Heart left ventricle (tissue), 16 donors: Measurements from ENCODE around the gene GIGYF1. TPM values are rescaled to one million over a fixed set of nuclear protein-coding genes. Genes with fewer than 3 reads are reported as not detected.

Experiments
- ATAC-seq, 4 donors: fragments of 200-7000 bp; cut with Tn5 transposase; one replicate each; pipeline ENCODE4 v1.9.1; 2020 to 2022; ENCODE audit warnings: moderate library complexity in 4 of 4, mild to moderate bottlenecking in 3 of 4, moderate number of reproducible peaks in 1 of 4
- DNase-seq, 5 donors: peaks; one replicate each; pipeline ENCODE4 v3.0.0-alpha.2; 2020
- H3K27ac ChIP-seq, 12 donors: fragments of 200-600 bp; sonication (generic) in 4 of 12; one replicate each; pipeline versions ENCODE4 v1.5.0 to v1.8.0; 2016 to 2022; ENCODE audit warnings: mild to moderate bottlenecking in 2 of 12
- H3K27me3 ChIP-seq, 9 donors: fragments of 200-600 bp; sonication (generic) in 2 of 9; one replicate each; pipeline versions ENCODE4 v1.5.1 to v1.8.0; 2016 to 2022; ENCODE audit warnings: mild to moderate bottlenecking in 3 of 9
- H3K36me3 ChIP-seq, 9 donors: fragments of 200-600 bp; sonication (generic) in 2 of 9; one replicate each; pipeline versions ENCODE4 v1.5.0 to v1.8.0; 2018 to 2022; ENCODE audit warnings: mild to moderate bottlenecking in 2 of 9
- H3K4me1 ChIP-seq, 12 donors: fragments of 200-600 bp; sonication (generic) in 4 of 12; one replicate each; pipeline versions ENCODE4 v1.5.0 to v1.8.0; 2016 to 2022; ENCODE audit warnings: mild to moderate bottlenecking in 3 of 12
- H3K4me3 ChIP-seq, 12 donors: fragments of 200-600 bp; sonication (generic) in 4 of 12; one replicate each; pipeline versions ENCODE4 v1.5.0 to v1.8.0; 2017 to 2022; ENCODE audit warnings: mild to moderate bottlenecking in 9 of 12, moderate library complexity in 4 of 12
- H3K9me3 ChIP-seq, 12 donors: fragments of 200-600 bp; sonication (generic) in 4 of 12; one replicate each; pipeline versions ENCODE4 v1.5.0 to v1.8.0; 2016 to 2022; ENCODE audit warnings: mild to moderate bottlenecking in 1 of 12
- CTCF ChIP-seq, 12 donors: fragments of 200-600 bp; sonication (generic) in 4 of 12; IDR thresholded peaks; one replicate each; pipeline versions ENCODE4 v1.5.0 to v1.8.0; 2018 to 2022; ENCODE audit warnings: antibody characterized with exemption in 12 of 12, mild to moderate bottlenecking in 5 of 12
- POLR2A ChIP-seq, 2 donors: fragments of 450-650 bp; IDR thresholded peaks; one replicate each; pipeline ENCODE4 v1.6.1; 2017; ENCODE audit warnings: antibody characterized with exemption in 2 of 2, mild to moderate bottlenecking in 2 of 2, moderate library complexity in 2 of 2
- WGBS, 4 donors: extraction: QIAGEN DNeasy Blood & Tissue Kit in 2 of 4; methylation state at CpG; one replicate each; pipeline versions ENCODE4 v1.1.5 to v1.1.7; 2013 to 2018; 5-methylcytosine and 5-hydroxymethylcytosine counted together
- intact Hi-C, 10 donors: fragments of 100-400 bp; cut with DNase I; formaldehyde crosslinking; loops; one replicate each; pipeline versions ENCODE4 v1.11.1 to v1.14.2; 2022
- polyA plus RNA-seq, 2 donors: library from polyadenylated mRNA; stranded (reverse); fragments of 200-250 nt; gene quantifications; one replicate each; pipeline ENCODE4 v1.2.3, GENCODE V29; 2013
- total RNA-seq, 9 donors: library from RNA; depleted of rRNA in 2 of 9; stranded (reverse); fragments of >200 nt in 2 of 9; fragmentation: NEBNext Ultra II Directional in 3 of 9; extraction: Animal tissue kit (Norgen Biotek cat#: 25700) in 3 of 9; gene quantifications; one replicate each; pipeline versions ENCODE4 v1.1.0 to v1.2.4, GENCODE V29; 2016 to 2023
- donor health status: ischemic (EF 13 %, LVEDD 7.1; RV severe dilation, severe dysfunction).
- donor health status: healthy with polysubstance abuse.
- donor health status: DM: no; HTN: yes; CAD: no.
- donor health status: DM: no; HTN: no; CAD: no.
- donor health status: ischemic (EF 25% LVEDD 6.9; RV normal size, moderate dysfunction).
- donor health status: ischemic (EF 25% LVEDD 5.7; RV mildly dilated, moderate dysfunction).
- donor health status: healthy.
- donor health status: DM: yes; HTN: yes; CAD: no.
- donor health status: ischemic (EF 35%, LVEDD 5.7; RV mildly dilated, moderate dysfunction).
- donor health status: nonischemic (EF 11% LVEDD 7.7; RV severe dilation, severe dysfunction).
- donor health status: DM: yes; HTN: yes; CAD: no.
- donor health status: PGD.
- donor health status: ischemic (EF 29% LVEDD 5.4; RV normal size, mild dysfunction).
- donor health status: nonischemic (EF 23%, LVEDD 6.1; RV moderate dilation, normal function).

Gene GIGYF1
- total and polyA plus RNA-seq, 11 donors = 12.9 to 31.7 (median 23.2) TPM

GRCh38 chr7:100710452-100710851, 16.4 kb upstream of the GIGYF1 start:
- Histone ChIP-seq H3K27ac (no peak overlapping the region), H3K9me3 (no peaks in the 10 kb centered on the region), H3K27me3 (no peaks in the 10 kb centered on the region), H3K36me3 (peaks cover 0 to 16% (median 7%) of the 10 kb centered on the region in 9 donors), H3K4me1 (peaks cover 0 to 20% (median 11%) of the 10 kb centered on the region in 12 donors), H3K4me3 (no peak overlapping the region)
- intact Hi-C loops = no loop called here
- 73 to 98% (median 94%) methylated on average over 4 of the region's 4 CpGs for WGBS, 4 donors
- DNase-seq = no peak
- TF ChIP-seq POLR2A (IDR thresholded peaks at IDR 0.05) (no peak), CTCF (IDR thresholded peaks at IDR 0.05) (no peak)
- ATAC-seq = no peak

DNA sequence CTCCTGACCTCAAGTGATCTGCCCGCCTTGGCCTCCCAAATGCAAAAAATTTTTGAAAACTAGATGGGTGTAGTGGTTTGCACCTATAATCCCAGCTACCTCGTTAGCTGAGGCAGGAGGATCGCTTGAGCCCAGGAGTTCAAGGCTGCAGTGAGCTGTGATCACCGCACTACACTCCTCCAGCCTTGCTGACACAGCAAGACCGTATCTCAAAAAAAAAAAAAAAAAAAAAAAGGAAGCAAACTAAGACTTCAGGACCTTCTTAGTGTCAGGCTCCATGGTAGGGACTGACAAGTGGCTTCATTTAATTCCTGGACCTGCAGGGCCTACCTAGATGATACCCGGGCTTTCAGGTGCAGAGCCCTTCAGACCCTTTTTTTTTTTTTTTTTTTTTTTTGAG, 14.3 kb upstream of the GIGYF1 start:
- Histone ChIP-seq H3K27ac (no peak overlapping the region), H3K9me3 (no peaks in the 10 kb centered on the region), H3K4me1 (peaks cover 0 to 28% (median 18%) of the 10 kb centered on the region in 12 donors), H3K36me3 (peaks cover 0 to 16% (median 7%) of the 10 kb centered on the region in 9 donors), H3K27me3 (no peaks in the 10 kb centered on the region), H3K4me3 (no peak overlapping the region)
- WGBS, 4 donors = 88 to 95% (median 90%) methylated on average over 5 to 6 of the region's 6 CpGs
- TF ChIP-seq CTCF (IDR thresholded peaks at IDR 0.05) = no peak
- TF ChIP-seq POLR2A (IDR thresholded peaks at IDR 0.05) = no peak
- intact Hi-C loops = loop anchor here in 8 of 10 donors (5.0 to 10.0 kb wide), 4 partner anchors 144 to 346 kb away; partner anchors contain the start of gene SLC12A9 (in 8 of the 8)
- peak in 1 of 5 donors; percentile 16 for DNase-seq
- ATAC-seq = no peak

DNA sequence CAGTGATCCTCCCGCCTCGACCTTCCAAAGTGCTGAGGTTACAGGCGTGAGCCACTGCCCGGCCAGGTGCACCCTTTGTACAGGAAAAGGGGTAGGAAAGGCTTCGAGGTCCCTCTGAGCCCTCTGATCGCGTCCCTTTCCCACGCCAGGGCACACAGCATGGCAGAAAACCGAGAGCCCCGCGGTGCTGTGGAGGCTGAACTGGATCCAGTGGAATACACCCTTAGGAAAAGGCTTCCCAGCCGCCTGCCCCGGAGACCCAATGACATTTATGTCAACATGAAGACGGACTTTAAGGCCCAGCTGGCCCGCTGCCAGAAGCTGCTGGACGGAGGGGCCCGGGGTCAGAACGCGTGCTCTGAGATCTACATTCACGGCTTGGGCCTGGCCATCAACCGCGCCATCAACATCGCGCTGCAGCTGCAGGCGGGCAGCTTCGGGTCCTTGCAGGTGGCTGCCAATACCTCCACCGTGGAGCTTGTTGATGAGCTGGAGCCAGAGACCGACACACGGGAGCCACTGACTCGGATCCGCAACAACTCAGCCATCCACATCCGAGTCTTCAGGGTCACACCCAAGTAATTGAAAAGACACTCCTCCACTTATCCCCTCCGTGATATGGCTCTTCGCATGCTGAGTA, 12.7 kb upstream of the GIGYF1 start:
- Histone ChIP-seq H3K4me3 (peak overlapping the region; percentile 53 to 88 (median 77)), H3K9me3 (no peaks in the 10 kb centered on the region), H3K4me1 (peaks cover 0 to 28% (median 18%) of the 10 kb centered on the region in 12 donors), H3K27me3 (no peaks in the 10 kb centered on the region), H3K27ac (peak overlapping the region in 10 of 12 donors; percentile 77 to 99 (median 94)), H3K36me3 (peaks cover 0 to 16% (median 7%) of the 10 kb centered on the region in 9 donors)
- peak in 1 of 5 donors; percentile 72 for DNase-seq
- ATAC-seq = no peak
- intact Hi-C loops = loop anchor here in 9 of 10 donors (1.0 to 10.0 kb wide), 6 partner anchors 14 to 348 kb away; partner anchors contain the start of gene SLC12A9 (in 9 of the 9)
- 24 to 33% (median 25%) methylated on average over 18 to 34 of the region's 34 CpGs for WGBS, 4 donors
- no peak for TF ChIP-seq CTCF (IDR thresholded peaks at IDR 0.05)
- no peak for TF ChIP-seq POLR2A (IDR thresholded peaks at IDR 0.05)
